LNCaP clone FGC (cell line): ENCODE measurements around the gene STC2.
"Not testable (repeated sequence)": the region's sequence is repeated elsewhere in the genome, so short reads cannot be mapped to it uniquely, and the experiment has no call there.

Experiments used
- DNase-seq: peaks from one replicate; pipeline ENCODE4 v3.0.0-alpha.2; 2011; ENCODE audit warnings: low read depth
- H3K4me3 ChIP-seq: 2 replicates; pipeline ENCODE4 v1.5.1; 2011; ENCODE audit warnings: mild to moderate bottlenecking, low read depth, low read length, control low read depth
- CTCF ChIP-seq: IDR thresholded peaks from 2 replicates; pipeline ENCODE4 v1.5.1; 2012; ENCODE audit warnings: mild to moderate bottlenecking; ENCODE audit not compliant: control insufficient read depth, insufficient read depth; ENCODE audit errors: extremely low read depth

STC2 gene

GRCh38 chr5:173327948-173328843, at the start of gene STC2:
STC2 (minus strand) TSS chr5:173328414; CDS start chr5:173328193, 221 bp downstream.
- TF ChIP-seq CTCF: no peak
- DNase-seq: peak; percentile 96
- peak within 1 kb of the TSS; percentile 81 for H3K4me3 ChIP-seq

GRCh38 chr5:173371400-173371799, 43.2 kb upstream of the STC2 start:
- no peak for DNase-seq
- TF ChIP-seq CTCF: no peak
- H3K4me3 ChIP-seq: no peak overlapping the region

- not testable (repeated sequence) for DNase-seq, H3K4me3 ChIP-seq
Observed at GRCh38 chr5:173363406-173363805, 35.2 kb upstream of the STC2 start.

- TF ChIP-seq CTCF: no peak
- no peak for DNase-seq
- H3K4me3 ChIP-seq: no peak overlapping the region
Observed at GRCh38 chr5:173355561-173355960, 27.3 kb upstream of the STC2 start.

GRCh38 chr5:173354645-173355044, 26.4 kb upstream of the STC2 start:
- TF ChIP-seq CTCF: no peak
- no peak for DNase-seq
- no peak overlapping the region for H3K4me3 ChIP-seq

- TF ChIP-seq CTCF: no peak
- no peak for DNase-seq
Observed at GRCh38 chr5:173352366-173353349, 24.4 kb upstream of the STC2 start.

More at GRCh38 chr5:173352366-173353349, 24.4 kb upstream of the STC2 start:
- H3K4me3 ChIP-seq: no peak overlapping the region
